T-helper 2 cell treated with Interferon-gamma antibody and Interleukin-4, amounts not matched to agents 100 ng/mL and 5 ng/mL, for 36 hours (primary cell): ENCODE measurements around the gene SCN10A. TPM values are rescaled to one million over a fixed set of nuclear protein-coding genes. Genes with fewer than 3 reads are reported as not detected.

Source experiments
- intact Hi-C: fragments of 100-400 bp; cut with micrococcal nuclease; formaldehyde crosslinking; loops from one replicate; pipeline ENCODE4 v1.15.1; 2023
- total RNA-seq: library from RNA; stranded (reverse); gene quantifications from 2 replicates; pipeline ENCODE4 v1.2.3, GENCODE V29; 2022

SCN10A gene
- not detected in 2 replicates for total RNA-seq

- intact Hi-C loops = no loop called here
Measured at GRCh38 chr3:38816026-38816425, at the start of gene SCN10A. TSS of gene SCN10A (minus strand) at chr3:38816217. CDS start at chr3:38794010, 22,207 bp downstream.

GRCh38 chr3:38853011-38853410, 37.0 kb upstream of the SCN10A start:
- intact Hi-C loops = no loop called here

DNA sequence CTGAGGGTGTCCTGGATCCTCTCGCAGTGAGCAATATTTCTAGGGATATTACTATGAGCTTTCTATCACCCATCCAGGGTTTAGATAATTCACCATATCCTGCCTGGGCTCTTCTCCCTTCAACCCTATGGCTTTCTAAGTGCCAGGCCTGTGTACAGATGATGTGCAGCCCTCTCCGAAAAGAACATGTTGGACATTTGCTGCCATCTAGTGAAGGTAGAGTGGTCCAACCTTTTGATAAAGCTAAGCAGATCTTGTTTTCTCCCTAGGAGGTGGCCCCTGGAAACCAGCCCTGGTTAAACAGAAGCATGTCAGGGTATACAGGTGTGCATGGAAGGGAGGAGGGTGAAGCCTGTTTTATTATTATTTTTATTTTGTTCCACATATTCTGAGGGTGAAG, 27.9 kb upstream of the SCN10A start:
- intact Hi-C loops = loop anchor here (5.0 kb wide), 1 partner anchor 107 kb away; no protein-coding TSS in a partner anchor

GRCh38 chr3:38842266-38842965, 26.4 kb upstream of the SCN10A start:
- intact Hi-C loops = loop anchor here (5.0 kb wide), 1 partner anchor 105 kb away; no protein-coding TSS in a partner anchor

DNA sequence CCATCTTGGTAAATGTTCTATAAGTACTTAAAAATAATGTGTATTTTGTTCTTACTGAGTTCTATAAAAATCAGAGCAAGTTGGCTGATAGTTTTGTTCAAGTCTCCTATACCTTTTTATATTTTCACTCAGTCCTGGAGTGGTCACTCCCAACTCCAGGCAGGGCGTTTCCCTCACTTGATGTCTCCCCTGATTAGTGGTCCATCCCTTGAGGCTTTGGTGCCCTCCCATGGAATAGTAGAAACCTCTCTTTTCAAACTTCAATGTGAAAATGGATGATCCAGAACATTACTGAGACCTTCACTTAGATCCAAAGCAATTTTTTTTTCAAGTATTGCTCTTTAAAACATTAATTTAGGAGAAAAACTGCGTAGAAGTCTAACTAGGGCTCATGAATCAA, 25.0 kb upstream of the SCN10A start:
- intact Hi-C loops = loop anchor here (5.0 kb wide), 1 partner anchor 104 kb away; no protein-coding TSS in a partner anchor

GRCh38 chr3:38837358-38837757, 21.3 kb upstream of the SCN10A start:
- intact Hi-C loops = no loop called here

DNA sequence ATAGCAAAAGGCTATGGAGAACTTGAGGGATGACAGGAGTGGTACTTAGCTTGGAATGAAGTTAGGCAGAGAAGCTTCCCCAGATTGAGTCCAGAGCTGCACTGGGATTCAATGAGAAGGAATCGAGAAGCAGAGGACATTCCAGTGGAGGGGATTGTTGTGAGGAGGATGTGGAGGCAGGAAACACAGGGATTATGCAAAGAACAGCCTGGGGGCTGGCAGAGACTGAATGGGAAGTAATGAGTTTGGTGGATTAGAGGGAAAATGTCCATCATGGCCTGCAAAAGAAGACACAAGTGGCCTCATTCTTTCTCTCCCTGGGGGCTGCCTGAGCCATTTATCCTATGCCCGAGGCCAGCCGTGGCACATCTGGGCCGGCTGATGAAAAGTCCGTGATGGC, 20.5 kb upstream of the SCN10A start:
- intact Hi-C loops = no loop called here

DNA sequence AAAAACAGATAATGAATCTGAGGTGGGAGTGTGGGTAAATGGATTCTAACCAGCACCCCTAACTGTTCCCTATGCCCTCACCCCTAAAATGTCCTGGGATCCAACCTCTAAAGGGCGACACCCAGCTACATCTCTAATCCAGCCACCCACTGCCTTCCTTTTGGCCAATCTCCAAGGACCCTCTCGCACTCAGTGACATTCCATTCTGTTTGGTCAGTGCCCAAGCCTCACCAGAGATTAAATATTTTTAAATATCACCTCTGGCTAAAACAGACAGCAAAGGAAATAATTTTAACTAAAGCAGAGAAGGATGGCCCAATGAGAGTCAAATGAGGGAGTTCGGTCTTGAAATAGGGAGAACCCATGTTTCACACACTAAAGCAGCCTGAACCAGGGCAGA, 19.9 kb upstream of the SCN10A start:
- intact Hi-C loops = no loop called here

DNA sequence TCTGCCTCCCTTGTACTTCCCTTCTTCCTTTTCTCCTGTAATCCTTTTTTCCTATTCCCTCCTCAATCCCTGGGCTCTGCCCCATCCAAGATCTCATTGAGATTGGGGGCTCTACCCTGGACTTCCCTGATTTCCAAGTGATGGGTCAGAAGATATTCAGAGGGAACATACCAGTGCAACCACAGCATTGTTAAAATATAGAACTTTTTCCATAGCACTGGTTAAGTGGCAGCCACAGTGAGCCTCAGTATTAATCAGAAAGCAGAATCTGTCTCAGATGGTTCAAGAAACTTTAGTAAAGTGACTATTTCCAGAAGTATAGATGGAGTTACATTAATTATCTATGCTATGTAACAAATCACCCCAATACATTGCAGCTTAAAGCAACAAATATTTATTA, 18.7 kb upstream of the SCN10A start:
- intact Hi-C loops = no loop called here

DNA sequence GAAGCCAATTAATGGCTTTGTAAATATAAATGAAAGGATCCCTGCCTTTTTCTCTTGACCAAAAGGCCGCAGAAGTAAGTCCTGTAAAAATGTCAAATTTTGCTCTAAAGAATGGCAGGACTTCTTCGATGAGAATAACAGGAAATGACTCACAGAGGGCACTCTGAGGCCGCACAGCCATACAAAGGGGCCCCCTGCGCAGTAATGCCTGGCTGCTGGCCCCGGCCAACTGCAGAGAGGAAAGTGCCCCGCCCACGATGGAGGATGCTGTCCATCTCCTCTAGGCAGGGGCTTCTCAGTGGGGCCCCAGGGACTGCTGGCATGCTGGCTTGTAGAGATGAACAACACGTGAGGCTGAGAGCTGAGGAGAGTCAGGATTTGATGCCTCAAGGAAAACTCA, 18.1 kb upstream of the SCN10A start:
- intact Hi-C loops = no loop called here

DNA sequence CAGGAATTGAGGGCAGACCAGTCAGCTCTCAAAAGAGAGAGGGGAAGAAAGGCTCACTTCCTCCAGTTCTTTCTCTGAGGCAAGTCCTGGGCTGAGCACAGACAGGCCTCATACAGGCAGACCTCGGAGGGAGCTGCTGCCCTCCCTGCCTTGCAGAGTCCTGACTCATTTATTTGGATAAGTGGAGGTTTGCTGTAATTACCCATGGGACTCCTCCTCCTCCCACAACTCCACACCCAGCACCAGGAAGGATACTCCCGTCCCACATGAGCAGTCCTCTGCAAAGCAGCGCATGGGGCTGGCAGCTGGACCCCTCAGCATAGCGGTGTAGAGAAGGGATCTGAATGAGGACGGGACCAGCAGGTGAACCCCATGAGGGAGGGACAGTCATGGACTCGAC, 13.4 kb upstream of the SCN10A start:
- intact Hi-C loops = no loop called here

DNA sequence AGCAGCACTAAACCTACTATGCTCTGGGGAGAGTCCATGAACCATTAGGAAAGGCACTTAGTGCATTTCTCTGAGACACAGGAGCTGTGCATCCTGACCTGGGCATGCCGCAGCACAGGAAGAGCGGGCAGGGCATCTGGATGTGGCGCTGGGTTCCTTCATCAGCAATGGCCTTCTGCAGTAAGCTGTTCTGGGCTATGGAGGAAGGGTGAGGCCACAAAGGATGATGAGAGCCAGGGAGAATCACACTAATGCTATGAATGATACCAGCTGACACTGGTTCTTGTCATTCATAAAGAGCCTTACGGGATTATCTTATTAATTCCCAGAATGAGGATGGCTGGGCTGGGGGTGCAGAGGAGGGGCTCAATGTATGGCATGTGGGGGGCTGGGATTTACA, 12.7 kb upstream of the SCN10A start:
- intact Hi-C loops = no loop called here

DNA sequence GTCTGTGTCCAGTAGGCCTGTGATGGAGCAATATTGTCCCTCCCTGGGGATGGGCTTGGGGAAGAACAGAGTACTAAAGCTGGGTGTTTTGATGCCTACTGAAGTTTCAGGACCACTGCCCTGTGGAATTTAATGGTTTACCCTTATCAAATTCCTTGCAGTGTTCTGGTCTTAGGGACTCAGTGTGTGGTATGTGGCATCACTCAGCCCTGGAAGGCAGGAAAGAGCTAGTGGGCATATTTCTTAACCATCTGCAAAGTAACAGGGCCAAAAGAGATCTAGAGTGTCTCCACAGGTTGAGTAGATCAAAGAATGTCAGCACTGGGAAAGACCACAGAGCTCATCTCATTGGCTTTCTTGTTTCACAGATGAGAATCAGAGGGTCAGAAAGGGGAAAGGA, 11.8 kb upstream of the SCN10A start:
- intact Hi-C loops = no loop called here

GRCh38 chr3:38826001-38826400, 10.0 kb upstream of the SCN10A start:
- intact Hi-C loops = no loop called here

GRCh38 chr3:38824349-38824748, 8.3 kb upstream of the SCN10A start:
- intact Hi-C loops = no loop called here

- intact Hi-C loops = no loop called here
Measured at GRCh38 chr3:38823722-38824121, 7.7 kb upstream of the SCN10A start.

GRCh38 chr3:38823186-38823585, 7.2 kb upstream of the SCN10A start:
- intact Hi-C loops = no loop called here

GRCh38 chr3:38811822-38812221, 4.2 kb downstream of the SCN10A start:
- intact Hi-C loops = no loop called here

GRCh38 chr3:38805765-38806386, 10.1 kb downstream of the SCN10A start:
- intact Hi-C loops = no loop called here

- intact Hi-C loops = no loop called here
Measured at GRCh38 chr3:38805004-38805403, 11.0 kb downstream of the SCN10A start.

DNA sequence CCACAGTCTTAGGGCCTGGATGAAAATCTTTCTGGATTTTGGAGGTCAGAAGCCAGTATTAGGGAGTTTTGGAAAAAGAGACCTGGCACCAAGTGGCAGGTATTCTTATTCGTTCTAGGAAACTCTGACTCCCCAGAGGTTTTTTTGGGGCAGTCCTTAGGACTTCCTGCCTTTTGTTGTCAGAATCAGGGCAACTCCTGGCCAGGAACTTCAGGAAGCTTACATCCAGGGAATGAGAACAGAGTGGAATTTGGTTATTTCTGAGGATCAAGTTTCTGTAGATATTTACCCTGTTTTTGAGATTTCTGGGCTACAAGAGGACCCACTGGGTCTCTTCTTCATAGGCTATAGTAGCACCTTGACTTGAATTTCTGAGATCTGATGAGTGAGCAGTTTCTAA, 15.5 kb downstream of the SCN10A start:
- intact Hi-C loops = no loop called here

- intact Hi-C loops = no loop called here
Measured at GRCh38 chr3:38793721-38794120, 22.3 kb downstream of the SCN10A start.

DNA sequence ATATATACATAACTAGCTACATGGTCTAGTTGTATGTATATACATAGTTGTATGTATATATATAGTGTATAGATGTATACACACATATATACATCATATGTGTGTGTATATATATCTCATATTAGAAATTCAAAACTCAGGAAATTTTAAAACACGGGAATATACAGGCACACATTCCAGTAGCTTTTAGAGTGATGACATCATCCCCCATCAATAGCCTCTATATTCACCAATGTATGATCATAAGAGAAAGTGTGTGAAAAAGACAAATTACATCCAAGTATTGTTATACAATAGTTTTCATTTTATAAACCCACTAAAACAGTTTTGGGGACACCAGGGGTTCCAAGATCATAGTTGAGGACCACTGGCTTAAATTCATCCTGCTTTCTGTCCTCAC, 23.0 kb downstream of the SCN10A start:
- intact Hi-C loops = no loop called here
